T1000 (cell line): ENCODE measurements around the gene SKI.

Source experiments
- DNase-seq: peaks from one replicate; lab custom pipeline; 2025; ENCODE audit warnings: mixed read lengths; lab: John Stamatoyannopoulos, UW

Gene SKI

GRCh38 chr1:2352897-2353550 is 124.9 kb downstream of the SKI start:
- DNase-seq = no peak

GRCh38 chr1:2353551-2354438 is 125.7 kb downstream of the SKI start:
- DNase-seq = no peak

GRCh38 chr1:2354511-2355372 is 126.6 kb downstream of the SKI start:
- no peak for DNase-seq

- no peak for DNase-seq
These were observed 127.5 kb downstream of the SKI start for GRCh38 chr1:2355373-2356261.

GRCh38 chr1:2356401-2356800 is 128.3 kb downstream of the SKI start:
- DNase-seq = no peak

- DNase-seq = no peak
These were observed 129.1 kb downstream of the SKI start for GRCh38 chr1:2356911-2357845.

GRCh38 chr1:2358072-2358471 is 130.0 kb downstream of the SKI start:
- DNase-seq = no peak

- DNase-seq = no peak
These were observed 130.8 kb downstream of the SKI start for GRCh38 chr1:2358651-2359640.
